Transverse colon (tissue), 4 donors: ENCODE results near the gene DDI1. TPM values are rescaled to one million over a fixed set of nuclear protein-coding genes. Genes with fewer than 3 reads are reported as not detected.

Source experiments
- DNase-seq: peaks from one replicate; pipeline ENCODE4 v3.0.0-alpha.2; 2019
- H3K27ac ChIP-seq, 4 donors: fragments of 200-600 bp; sonication (generic); 2 replicates each; pipeline ENCODE4 v1.5.1; 2016 to 2018; ENCODE audit warnings: inconsistent platforms in 4 of 4
- H3K27me3 ChIP-seq: fragments of 200-600 bp; sonication (generic); 2 replicates; pipeline ENCODE4 v1.5.1; 2017; ENCODE audit warnings: inconsistent platforms
- H3K36me3 ChIP-seq, 4 donors: fragments of 200-600 bp; sonication (generic); 2 replicates each; pipeline ENCODE4 v1.5.1; 2017 to 2019; ENCODE audit warnings: inconsistent platforms in 4 of 4
- H3K4me1 ChIP-seq, 4 donors: fragments of 200-600 bp; sonication (generic); 2 replicates each; pipeline ENCODE4 v1.5.1; 2017 to 2020; ENCODE audit warnings: inconsistent platforms in 4 of 4
- H3K4me3 ChIP-seq, 4 donors: fragments of 200-600 bp; sonication (generic); 1 replicate in 1 of 4; 2 replicates in 3 of 4; pipeline versions ENCODE4 v1.5.1 to v1.6.1; 2017 to 2019; ENCODE audit warnings: inconsistent platforms in 4 of 4
- H3K9me3 ChIP-seq, 2 donors: fragments of 200-600 bp; sonication (generic); 2 replicates each; pipeline ENCODE4 v1.5.1; 2017 to 2019; ENCODE audit warnings: inconsistent platforms in 2 of 2
- EP300 ChIP-seq: sonication (generic); formaldehyde crosslinking; IDR thresholded peaks from one replicate; pipeline ENCODE4 v1.6.1; 2017; ENCODE audit warnings: antibody characterized with exemption, low read depth
- POLR2A ChIP-seq: fragments of 450-650 bp; IDR thresholded peaks from one replicate; pipeline ENCODE4 v1.6.1; 2016; ENCODE audit warnings: antibody characterized with exemption, mild to moderate bottlenecking, moderate library complexity
- POLR2AphosphoS5 ChIP-seq, 3 donors: sonication (generic); formaldehyde crosslinking; IDR thresholded peaks; one replicate each; pipeline ENCODE4 v1.6.1; 2016; ENCODE audit warnings: antibody characterized with exemption in 3 of 3
- WGBS, 2 donors: methylation state at CpG; one replicate each; pipeline ENCODE4 v1.1.5; 2018; ENCODE audit warnings: low coverage in 1 of 2; 5-methylcytosine and 5-hydroxymethylcytosine counted together
- in situ Hi-C, 4 donors: fragments of 200-750 bp; cut with MboI; loops; one replicate each; pipeline versions ENCODE4 v1.15.0 to v1.15.1; 2017; ENCODE audit warnings: low sequenced_read_pairs in 3 of 4, low pct_ligation_motif_present in 1 of 4, low pct_unique_long_range_greater_than_20kb in 1 of 4
- intact Hi-C: fragments of 100-400 bp; cut with DNase I; formaldehyde crosslinking; loops from one replicate; pipeline ENCODE4 v1.15.1; 2023; ENCODE audit warnings: low total_unique reads
- total RNA-seq, 4 donors: library from RNA; depleted of rRNA; stranded (reverse); fragments of >200 nt; gene quantifications; one replicate each; pipeline ENCODE4 v1.1.0, GENCODE V29; 2016
- TF ChIP-seq, protein P1 (sequence below), 5 experiments: fragments of 200-600 bp in 3 of 5; fragments of 450-650 bp in 2 of 5; sonication (generic) in 3 of 5; IDR thresholded peaks; 1 replicate in 2 of 5; 2 replicates in 3 of 5; pipeline ENCODE4 v1.5.1; 2016 to 2017; ENCODE audit warnings: antibody characterized with exemption in 5 of 5, inconsistent platforms in 3 of 5, mild to moderate bottlenecking in 2 of 5, moderate library complexity in 1 of 5

The DDI1 gene
- total RNA-seq, 4 donors from 2014 or later: not detected

- Histone ChIP-seq H3K4me1 (no peaks in the 10 kb centered on the region), H3K9me3 (no peaks in the 10 kb centered on the region), H3K27me3 (no peaks in the 10 kb centered on the region), H3K27ac (peak overlapping the region in 1 of 4 donors; percentile 13), H3K36me3 (no peaks in the 10 kb centered on the region), H3K4me3 (no peak overlapping the region)
- TF ChIP-seq POLR2AphosphoS5 (IDR thresholded peaks at IDR 0.05) (peak in 2 of 3 donors; percentile 37 to 40), EP300 (no peak)
- DNase-seq: no peak
- WGBS, 2 donors: 79 to 80% methylated on average over 6 to 9 of the region's 9 CpGs
- in situ Hi-C loops: no loop called here
- intact Hi-C loops: no loop called here
These were observed 25.5 kb downstream of the DDI1 start for GRCh38 chr11:104061853-104062521.

DNA sequence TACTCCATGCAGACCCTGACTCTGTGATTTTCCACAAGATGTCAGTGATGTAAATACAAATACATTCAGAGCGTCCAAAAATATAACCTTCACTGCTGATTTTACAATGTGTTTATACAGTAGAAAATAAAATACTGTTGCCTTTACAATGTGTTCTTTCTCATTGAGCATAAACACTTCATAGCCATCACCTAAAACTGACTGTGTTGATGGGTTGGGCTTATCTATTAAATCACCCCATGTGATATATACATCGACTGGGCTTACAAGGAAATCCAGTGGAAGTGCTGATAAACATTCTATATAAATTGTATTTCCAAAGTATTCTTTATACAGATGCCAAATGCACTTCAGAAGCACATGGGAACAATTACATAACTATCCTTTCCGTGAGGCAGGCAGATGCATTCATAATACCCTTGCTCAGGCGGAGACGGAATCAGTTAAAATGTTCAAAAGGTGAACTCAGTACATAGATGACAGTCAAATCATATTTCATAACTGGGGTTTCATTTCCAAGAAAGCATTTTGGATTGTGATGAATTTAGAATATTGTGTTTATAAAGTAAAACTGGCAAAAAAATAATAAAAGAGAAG, 27.7 kb downstream of the DDI1 start:
- Histone ChIP-seq H3K4me1 (no peaks in the 10 kb centered on the region), H3K4me3 (no peak overlapping the region), H3K36me3 (no peaks in the 10 kb centered on the region), H3K9me3 (no peaks in the 10 kb centered on the region), H3K27me3 (no peaks in the 10 kb centered on the region), H3K27ac (no peak overlapping the region)
- intact Hi-C loops: no loop called here
- no peak for DNase-seq
- in situ Hi-C loops: no loop called here
- WGBS, 2 donors: 68 to 77% methylated on average over 5 of the region's 5 CpGs
- TF ChIP-seq, protein P1, sequence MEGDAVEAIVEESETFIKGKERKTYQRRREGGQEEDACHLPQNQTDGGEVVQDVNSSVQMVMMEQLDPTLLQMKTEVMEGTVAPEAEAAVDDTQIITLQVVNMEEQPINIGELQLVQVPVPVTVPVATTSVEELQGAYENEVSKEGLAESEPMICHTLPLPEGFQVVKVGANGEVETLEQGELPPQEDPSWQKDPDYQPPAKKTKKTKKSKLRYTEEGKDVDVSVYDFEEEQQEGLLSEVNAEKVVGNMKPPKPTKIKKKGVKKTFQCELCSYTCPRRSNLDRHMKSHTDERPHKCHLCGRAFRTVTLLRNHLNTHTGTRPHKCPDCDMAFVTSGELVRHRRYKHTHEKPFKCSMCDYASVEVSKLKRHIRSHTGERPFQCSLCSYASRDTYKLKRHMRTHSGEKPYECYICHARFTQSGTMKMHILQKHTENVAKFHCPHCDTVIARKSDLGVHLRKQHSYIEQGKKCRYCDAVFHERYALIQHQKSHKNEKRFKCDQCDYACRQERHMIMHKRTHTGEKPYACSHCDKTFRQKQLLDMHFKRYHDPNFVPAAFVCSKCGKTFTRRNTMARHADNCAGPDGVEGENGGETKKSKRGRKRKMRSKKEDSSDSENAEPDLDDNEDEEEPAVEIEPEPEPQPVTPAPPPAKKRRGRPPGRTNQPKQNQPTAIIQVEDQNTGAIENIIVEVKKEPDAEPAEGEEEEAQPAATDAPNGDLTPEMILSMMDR (IDR thresholded peaks at IDR 0.05): no peak
- TF ChIP-seq POLR2AphosphoS5 (IDR thresholded peaks at IDR 0.05) (no peak), POLR2A (no peak), EP300 (no peak)

- no peak for TF ChIP-seq POLR2A
- TF ChIP-seq, protein P1 (IDR thresholded peaks at IDR 0.05): no peak
- no peak for TF ChIP-seq POLR2AphosphoS5 (IDR thresholded peaks at IDR 0.05)
- no peak for TF ChIP-seq EP300
- H3K27me3 ChIP-seq: no peaks in the 10 kb centered on the region
- intact Hi-C loops: no loop called here
- 69 to 74% methylated on average over 1 of the region's 1 CpG for WGBS, 2 donors
- H3K36me3 ChIP-seq: no peaks in the 10 kb centered on the region
- in situ Hi-C loops: no loop called here
- no peaks in the 10 kb centered on the region for H3K9me3 ChIP-seq
- no peaks in the 10 kb centered on the region for H3K4me1 ChIP-seq
- no peak for DNase-seq
- no peak overlapping the region for H3K4me3 ChIP-seq
- H3K27ac ChIP-seq: no peak overlapping the region
These were observed 31.1 kb downstream of the DDI1 start for GRCh38 chr11:104067534-104067933.

DNA sequence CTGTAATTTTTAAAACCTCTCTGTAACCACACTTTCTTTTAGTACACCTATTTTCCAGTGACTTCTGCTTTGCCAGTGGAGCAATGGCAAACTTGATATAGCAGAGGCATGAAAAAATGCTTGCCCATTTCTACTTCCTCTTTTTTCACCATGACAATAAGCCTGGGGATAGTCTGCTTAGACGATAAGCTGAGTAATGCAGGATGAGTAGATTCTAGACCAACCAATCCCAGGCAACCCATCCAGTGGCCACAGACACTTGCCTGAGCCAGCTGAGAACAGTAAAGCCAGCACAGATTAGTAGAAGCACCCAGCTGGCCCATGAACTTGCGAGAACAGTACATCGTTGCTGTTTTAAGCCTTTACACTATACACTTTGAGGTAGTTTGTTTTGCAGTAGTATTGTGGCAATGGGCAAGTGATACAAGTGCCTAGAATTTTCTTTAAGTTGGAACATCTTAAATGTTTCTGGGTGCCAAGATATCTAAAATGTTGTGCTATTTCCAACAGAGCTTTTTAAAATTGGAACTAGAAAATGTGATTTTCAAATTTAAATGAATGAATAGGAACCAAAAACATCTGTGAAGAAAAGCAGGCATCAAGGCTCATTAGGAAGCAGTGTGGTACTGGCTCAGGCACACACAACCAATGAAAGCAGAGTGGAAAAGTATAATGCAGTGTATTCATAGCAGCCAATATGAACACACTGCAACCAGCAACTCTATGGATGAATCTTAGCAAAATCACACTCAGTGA, 37.7 kb downstream of the DDI1 start:
- TF ChIP-seq POLR2A (no peak), POLR2AphosphoS5 (IDR thresholded peaks at IDR 0.05) (no peak), EP300 (no peak)
- TF ChIP-seq, protein P1 (IDR thresholded peaks at IDR 0.05): no peak
- no peaks in the 10 kb centered on the region for H3K9me3 ChIP-seq
- DNase-seq: no peak
- H3K4me3 ChIP-seq: no peak overlapping the region
- H3K27ac ChIP-seq: no peak overlapping the region
- intact Hi-C loops (no loop called here), in situ Hi-C loops (no loop called here)
- no peaks in the 10 kb centered on the region for H3K4me1 ChIP-seq
- no peaks in the 10 kb centered on the region for H3K36me3 ChIP-seq
- 59% methylated on average over 3 of the region's 3 CpGs; no CpG with 5 or more reads in 1 of the 2 donors for WGBS, 2 donors
- no peaks in the 10 kb centered on the region for H3K27me3 ChIP-seq
